NCI-H526 (cell line): ENCODE measurements around the gene LDLRAD4.
"Not testable (repeated sequence)": the region's sequence is repeated elsewhere in the genome, so short reads cannot be mapped to it uniquely, and the experiment has no call there.

Experiments
- DNase-seq, 2 experiments: peaks; one replicate each; lab custom pipeline; 2025; lab: John Stamatoyannopoulos, UW

Gene LDLRAD4

GRCh38 chr18:13680612-13681011, 462.1 kb downstream of the LDLRAD4 start:
- peak in 1 of 2 experiments; percentile 3 for DNase-seq

- DNase-seq: no peak
Measured at GRCh38 chr18:13681701-13682100, 463.1 kb downstream of the LDLRAD4 start.

GRCh38 chr18:13684546-13684945, 466.0 kb downstream of the LDLRAD4 start:
- DNase-seq: no peak

- DNase-seq: no peak
Measured at GRCh38 chr18:13688191-13689136, 469.9 kb downstream of the LDLRAD4 start.

- DNase-seq: not testable (repeated sequence)
Measured at GRCh38 chr18:13690060-13690459, 471.5 kb downstream of the LDLRAD4 start.

- not testable (repeated sequence) for DNase-seq
Measured at GRCh38 chr18:13695337-13695736, 476.8 kb downstream of the LDLRAD4 start.

- DNase-seq: no peak
Measured at GRCh38 chr18:13696961-13697360, 478.4 kb downstream of the LDLRAD4 start.

- DNase-seq: no peak
Measured at GRCh38 chr18:13700153-13700552, 481.6 kb downstream of the LDLRAD4 start.
